Omental fat pad (tissue), 4 donors: ENCODE measurements around the gene CD48. TPM values are rescaled to one million over a fixed set of nuclear protein-coding genes. Genes with fewer than 3 reads are reported as not detected.

ENCODE experiments used
- ATAC-seq: fragments of 150-250 bp; one replicate; pipeline ENCODE4 v1.9.1; 2016; ENCODE audit warnings: mild to moderate bottlenecking, moderate library complexity; ENCODE audit not compliant: low FRiP score
- DNase-seq: peaks from one replicate; pipeline ENCODE4 v3.0.0-alpha.2; 2019; ENCODE audit warnings: low spot score
- CTCF ChIP-seq, 3 donors: fragments of 450-650 bp; IDR thresholded peaks; one replicate each; pipeline ENCODE4 v1.5.1; 2016 to 2017; ENCODE audit warnings: antibody characterized with exemption in 3 of 3, mild to moderate bottlenecking in 3 of 3, moderate library complexity in 2 of 3
- total RNA-seq, 4 donors: library from RNA; depleted of rRNA; stranded (reverse); fragments of >200 nt; gene quantifications; one replicate each; pipeline ENCODE4 v1.1.0, GENCODE V29; 2016

CD48 gene
- total RNA-seq, 4 donors from 2014 or later: 5.2 to 21.0 (median 8.0) TPM

DNA sequence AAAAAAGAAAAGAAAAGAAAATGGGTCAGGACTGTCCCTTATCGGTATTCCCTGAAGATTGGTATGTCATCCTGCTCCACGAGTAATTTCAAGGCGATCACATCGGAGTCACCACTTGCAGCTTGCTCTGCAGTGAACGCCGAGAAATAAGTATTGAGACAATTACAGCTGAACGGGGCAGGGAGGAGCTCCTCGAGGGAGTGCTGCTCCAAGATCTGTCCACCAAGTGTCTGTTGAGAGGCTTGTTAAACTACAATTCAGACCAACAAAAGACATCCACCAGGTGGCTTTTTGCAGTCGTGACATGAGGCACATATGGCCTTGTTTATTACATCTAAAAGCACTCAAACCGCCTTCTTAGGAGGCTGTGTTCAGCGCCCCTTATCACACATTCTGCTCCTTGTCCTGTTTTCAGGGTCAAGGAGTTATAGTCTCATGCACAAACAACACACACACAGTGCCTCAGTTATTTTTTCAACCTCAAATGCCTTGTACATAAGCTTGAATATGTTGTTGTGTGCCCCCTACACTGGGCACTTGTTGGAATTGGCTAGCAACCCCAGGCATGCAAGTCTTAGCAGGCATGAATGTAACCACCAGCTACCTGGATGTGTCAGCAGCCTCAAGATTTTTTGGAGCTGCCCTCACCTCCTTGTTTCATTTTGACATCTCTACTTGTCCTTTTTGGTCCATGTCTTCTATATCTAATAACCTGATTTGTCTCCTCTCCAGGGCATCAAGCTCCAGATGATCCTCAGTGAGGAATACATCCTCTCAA, 13.0 kb upstream of the CD48 start:
- no peak for ATAC-seq
- no peak for DNase-seq
- no peak for TF ChIP-seq CTCF (IDR thresholded peaks at IDR 0.05)

- TF ChIP-seq CTCF (IDR thresholded peaks at IDR 0.05): no peak
- DNase-seq (no peak), ATAC-seq (no peak)
These were observed 11.7 kb upstream of the CD48 start for GRCh38 chr1:160723332-160723731.

DNA sequence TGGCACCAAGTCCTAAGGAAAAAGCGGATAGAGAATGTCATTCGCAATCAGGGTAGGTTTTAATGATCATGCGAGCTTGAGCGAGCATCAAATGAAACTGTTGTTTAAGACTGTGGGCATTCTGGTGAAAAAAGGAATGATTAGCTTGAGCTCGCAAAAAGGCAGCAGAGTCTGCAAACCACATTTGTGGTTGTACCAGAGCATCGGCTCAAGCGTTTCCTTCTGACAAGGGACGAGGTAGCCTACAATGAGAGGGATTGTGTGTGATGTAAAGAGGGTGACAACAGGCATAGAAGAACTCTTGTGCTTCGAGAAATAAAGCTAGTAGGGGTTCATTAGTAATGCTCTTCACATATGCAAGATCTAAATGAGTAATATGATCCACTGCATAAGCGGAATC, 11.1 kb upstream of the CD48 start:
- DNase-seq (no peak), ATAC-seq (no peak)
- TF ChIP-seq CTCF (IDR thresholded peaks at IDR 0.05): no peak

- DNase-seq: no peak
- TF ChIP-seq CTCF (IDR thresholded peaks at IDR 0.05): no peak
- ATAC-seq: no peak
These were observed 9.9 kb upstream of the CD48 start for GRCh38 chr1:160721473-160721872.

GRCh38 chr1:160720356-160721085, 8.9 kb upstream of the CD48 start:
- no peak for TF ChIP-seq CTCF (IDR thresholded peaks at IDR 0.05)
- no peak for DNase-seq
- ATAC-seq: no peak

DNA sequence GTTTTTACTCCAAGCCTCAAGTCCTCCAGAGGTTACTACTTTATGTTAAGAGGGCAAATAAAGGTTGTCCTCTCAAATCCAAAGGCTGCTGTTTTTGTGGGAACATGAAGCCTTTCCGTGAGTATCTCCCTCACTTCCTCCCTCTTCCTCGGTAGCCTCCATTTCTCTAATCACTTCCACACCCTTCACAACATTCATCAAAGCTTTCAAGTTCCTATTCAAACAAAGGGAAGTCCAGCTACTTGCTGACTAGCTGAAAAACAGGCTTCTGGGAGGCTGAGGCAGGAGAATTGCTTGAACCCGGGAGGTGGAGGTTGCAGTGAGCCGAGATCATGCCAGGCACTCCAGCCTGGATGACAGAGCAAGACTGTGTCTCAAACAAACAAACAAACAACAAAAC, 6.6 kb upstream of the CD48 start:
- no peak for TF ChIP-seq CTCF (IDR thresholded peaks at IDR 0.05)
- no peak for ATAC-seq
- DNase-seq: no peak

- TF ChIP-seq CTCF (IDR thresholded peaks at IDR 0.05): no peak
- no peak for DNase-seq
- no peak for ATAC-seq
These were observed 5.7 kb upstream of the CD48 start for GRCh38 chr1:160717306-160717705.
